ENCODE data around the gene CAPZA2. TPM values are rescaled to one million over a fixed set of nuclear protein-coding genes. Genes with fewer than 3 reads are reported as not detected.

Gene CAPZA2
- polyA plus RNA-seq, 2 of the 4 experiments (the other 2 are of a cell fraction) = 151 to 213 TPM

GRCh38 chr7:116911801-116912200, 49.4 kb downstream of the CAPZA2 start:
- ATAC-seq (no peak), FAIRE-seq (no peak), DNase-seq (ENCODE audit: low read depth in 1 of 2, low spot score in 1 of 2) (no peak)
- Histone ChIP-seq H3K4me1 (no peaks in the 10 kb centered on the region), H3K4me3 (no peak overlapping the region), H3K27ac (no peak overlapping the region), H3K4me2 (no peak overlapping the region), H3K9me3 (0 out of 3 replicates have a peak, but pooled peaks cover 5% of the 10 kb centered on the region)
- ChIA-PET CTCF (interaction anchor here (0.6 to 3.2 kb wide), 4 partner anchors 9 to 37 kb away, joined by 3 to 18 read pairs (median 4); no protein-coding TSS in a partner anchor), POLR2A (no interaction called here)
- 94% methylated on average over 1 of the region's 1 CpG for WGBS (ENCODE audit: missing lambda C conversion rate)
- no peak for TF ChIP-seq NPAS2 (CRISPR knock-in tag; IDR thresholded peaks at IDR 0.05; ENCODE audit: borderline replicate concordance)
- TF ChIP-seq ELK1 (IDR thresholded peaks at IDR 0.05; ENCODE audit: low read depth, low read length) = no peak
- TF ChIP-seq, protein P1, sequence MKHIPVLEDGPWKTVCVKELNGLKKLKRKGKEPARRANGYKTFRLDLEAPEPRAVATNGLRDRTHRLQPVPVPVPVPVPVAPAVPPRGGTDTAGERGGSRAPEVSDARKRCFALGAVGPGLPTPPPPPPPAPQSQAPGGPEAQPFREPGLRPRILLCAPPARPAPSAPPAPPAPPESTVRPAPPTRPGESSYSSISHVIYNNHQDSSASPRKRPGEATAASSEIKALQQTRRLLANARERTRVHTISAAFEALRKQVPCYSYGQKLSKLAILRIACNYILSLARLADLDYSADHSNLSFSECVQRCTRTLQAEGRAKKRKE (CRISPR knock-in tag; IDR thresholded peaks at IDR 0.05; ENCODE audit: low read depth) = no peak
- TF ChIP-seq FOSL2 (IDR thresholded peaks at IDR 0.05) = no peak
- TF ChIP-seq FOSL2 (CRISPR knock-in tag; IDR thresholded peaks at IDR 0.05) = no peak
- TF ChIP-seq POLR2A (IDR thresholded peaks at IDR 0.05; ENCODE audit: low read length) = no peak
- TF ChIP-seq ESRRA (IDR thresholded peaks at IDR 0.05; ENCODE audit: borderline replicate concordance, low read length) = no peak
- TF ChIP-seq NFE2L2 (conservative IDR thresholded peaks at IDR 0.05; ENCODE audit: low read length) = no peak
- TF ChIP-seq HEYL (CRISPR knock-in tag; IDR thresholded peaks at IDR 0.05) = no peak
- no peak for TF ChIP-seq HDAC2 (IDR thresholded peaks at IDR 0.05)
- TF ChIP-seq FOXS1 (CRISPR knock-in tag; IDR thresholded peaks at IDR 0.05) = no peak
- TF ChIP-seq CBX2 (IDR thresholded peaks at IDR 0.05; ENCODE audit: borderline replicate concordance, low read depth) = no peak
- TF ChIP-seq KDM5A (IDR thresholded peaks at IDR 0.05) = no peak
- no peak for TF ChIP-seq RFX5 (IDR thresholded peaks at IDR 0.05)
- no peak for TF ChIP-seq KDM1A (IDR thresholded peaks at IDR 0.05; ENCODE audit: low read depth)
- TF ChIP-seq, protein P2, sequence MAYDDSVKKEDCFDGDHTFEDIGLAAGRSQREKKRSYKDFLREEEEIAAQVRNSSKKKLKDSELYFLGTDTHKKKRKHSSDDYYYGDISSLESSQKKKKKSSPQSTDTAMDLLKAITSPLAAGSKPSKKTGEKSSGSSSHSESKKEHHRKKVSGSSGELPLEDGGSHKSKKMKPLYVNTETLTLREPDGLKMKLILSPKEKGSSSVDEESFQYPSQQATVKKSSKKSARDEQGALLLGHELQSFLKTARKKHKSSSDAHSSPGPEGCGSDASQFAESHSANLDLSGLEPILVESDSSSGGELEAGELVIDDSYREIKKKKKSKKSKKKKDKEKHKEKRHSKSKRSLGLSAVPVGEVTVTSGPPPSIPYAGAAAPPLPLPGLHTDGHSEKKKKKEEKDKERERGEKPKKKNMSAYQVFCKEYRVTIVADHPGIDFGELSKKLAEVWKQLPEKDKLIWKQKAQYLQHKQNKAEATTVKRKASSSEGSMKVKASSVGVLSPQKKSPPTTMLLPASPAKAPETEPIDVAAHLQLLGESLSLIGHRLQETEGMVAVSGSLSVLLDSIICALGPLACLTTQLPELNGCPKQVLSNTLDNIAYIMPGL (CRISPR knock-in tag; IDR thresholded peaks at IDR 0.05; ENCODE audit: borderline replicate concordance) = no peak
- no peak for TF ChIP-seq FOSB (CRISPR knock-in tag; IDR thresholded peaks at IDR 0.05)
- no peak for TF ChIP-seq EP300 (IDR thresholded peaks at IDR 0.05)
- TF ChIP-seq SREBF2 (IDR thresholded peaks at IDR 0.05) = no peak

- WGBS (ENCODE audit: missing lambda C conversion rate) = 96% methylated on average over 1 of the region's 1 CpG
- no peak for TF ChIP-seq NFE2L2 (conservative IDR thresholded peaks at IDR 0.05; ENCODE audit: low read length)
- no peak for TF ChIP-seq SMC3 (IDR thresholded peaks at IDR 0.05)
- no peak for TF ChIP-seq ELK1 (IDR thresholded peaks at IDR 0.05; ENCODE audit: low read depth, low read length)
- TF ChIP-seq JUN (IDR thresholded peaks at IDR 0.05) = no peak
- TF ChIP-seq, protein P3, sequence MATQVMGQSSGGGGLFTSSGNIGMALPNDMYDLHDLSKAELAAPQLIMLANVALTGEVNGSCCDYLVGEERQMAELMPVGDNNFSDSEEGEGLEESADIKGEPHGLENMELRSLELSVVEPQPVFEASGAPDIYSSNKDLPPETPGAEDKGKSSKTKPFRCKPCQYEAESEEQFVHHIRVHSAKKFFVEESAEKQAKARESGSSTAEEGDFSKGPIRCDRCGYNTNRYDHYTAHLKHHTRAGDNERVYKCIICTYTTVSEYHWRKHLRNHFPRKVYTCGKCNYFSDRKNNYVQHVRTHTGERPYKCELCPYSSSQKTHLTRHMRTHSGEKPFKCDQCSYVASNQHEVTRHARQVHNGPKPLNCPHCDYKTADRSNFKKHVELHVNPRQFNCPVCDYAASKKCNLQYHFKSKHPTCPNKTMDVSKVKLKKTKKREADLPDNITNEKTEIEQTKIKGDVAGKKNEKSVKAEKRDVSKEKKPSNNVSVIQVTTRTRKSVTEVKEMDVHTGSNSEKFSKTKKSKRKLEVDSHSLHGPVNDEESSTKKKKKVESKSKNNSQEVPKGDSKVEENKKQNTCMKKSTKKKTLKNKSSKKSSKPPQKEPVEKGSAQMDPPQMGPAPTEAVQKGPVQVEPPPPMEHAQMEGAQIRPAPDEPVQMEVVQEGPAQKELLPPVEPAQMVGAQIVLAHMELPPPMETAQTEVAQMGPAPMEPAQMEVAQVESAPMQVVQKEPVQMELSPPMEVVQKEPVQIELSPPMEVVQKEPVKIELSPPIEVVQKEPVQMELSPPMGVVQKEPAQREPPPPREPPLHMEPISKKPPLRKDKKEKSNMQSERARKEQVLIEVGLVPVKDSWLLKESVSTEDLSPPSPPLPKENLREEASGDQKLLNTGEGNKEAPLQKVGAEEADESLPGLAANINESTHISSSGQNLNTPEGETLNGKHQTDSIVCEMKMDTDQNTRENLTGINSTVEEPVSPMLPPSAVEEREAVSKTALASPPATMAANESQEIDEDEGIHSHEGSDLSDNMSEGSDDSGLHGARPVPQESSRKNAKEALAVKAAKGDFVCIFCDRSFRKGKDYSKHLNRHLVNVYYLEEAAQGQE (IDR thresholded peaks at IDR 0.05) = no peak
- TF ChIP-seq, protein P4, sequence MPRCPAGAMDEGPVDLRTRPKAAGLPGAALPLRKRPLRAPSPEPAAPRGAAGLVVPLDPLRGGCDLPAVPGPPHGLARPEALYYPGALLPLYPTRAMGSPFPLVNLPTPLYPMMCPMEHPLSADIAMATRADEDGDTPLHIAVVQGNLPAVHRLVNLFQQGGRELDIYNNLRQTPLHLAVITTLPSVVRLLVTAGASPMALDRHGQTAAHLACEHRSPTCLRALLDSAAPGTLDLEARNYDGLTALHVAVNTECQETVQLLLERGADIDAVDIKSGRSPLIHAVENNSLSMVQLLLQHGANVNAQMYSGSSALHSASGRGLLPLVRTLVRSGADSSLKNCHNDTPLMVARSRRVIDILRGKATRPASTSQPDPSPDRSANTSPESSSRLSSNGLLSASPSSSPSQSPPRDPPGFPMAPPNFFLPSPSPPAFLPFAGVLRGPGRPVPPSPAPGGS (IDR thresholded peaks at IDR 0.05) = no peak
- no peak for TF ChIP-seq ZNF302 (CRISPR knock-in tag; IDR thresholded peaks at IDR 0.05)
- TF ChIP-seq FOSL2 (IDR thresholded peaks at IDR 0.05) = no peak
- TF ChIP-seq FOSL2 (CRISPR knock-in tag; IDR thresholded peaks at IDR 0.05) = no peak
- no peak for TF ChIP-seq HEYL (CRISPR knock-in tag; IDR thresholded peaks at IDR 0.05)
- TF ChIP-seq CEBPB (IDR thresholded peaks at IDR 0.05) = no peak
- TF ChIP-seq CBX8 (IDR thresholded peaks at IDR 0.05) = no peak
Observed at GRCh38 chr7:116912269-116912909, 50.0 kb downstream of the CAPZA2 start.

More at GRCh38 chr7:116912269-116912909, 50.0 kb downstream of the CAPZA2 start:
- ChIA-PET POLR2A (no interaction called here), CTCF (interaction anchor here (0.6 to 3.2 kb wide), 3 partner anchors 9 to 23 kb away, joined by 3 to 18 read pairs (median 3); no protein-coding TSS in a partner anchor)
- Histone ChIP-seq H3K9me3 (0 out of 3 replicates have a peak, but pooled peaks cover 5% of the 10 kb centered on the region), H3K27ac (no peak overlapping the region), H3K4me3 (no peak overlapping the region), H3K4me2 (no peak overlapping the region), H3K4me1 (no peaks in the 10 kb centered on the region)
- FAIRE-seq = no peak
- no peak for DNase-seq (ENCODE audit: low read depth in 1 of 2, low spot score in 1 of 2)
- ATAC-seq = no peak

Measured in A549 (cell line).